ENCODE measurements around the gene TP53TG5. TPM values are rescaled to one million over a fixed set of nuclear protein-coding genes. Genes with fewer than 3 reads are reported as not detected.
A peak's percentile ranks its signal among the peaks of the same experiment; 100 is the strongest.
"Not testable (repeated sequence)": the region's sequence is repeated elsewhere in the genome, so short reads cannot be mapped to it uniquely, and the experiment has no call there.

The TP53TG5 gene
- total RNA-seq, 4 donors from 2014 or later = 0.17 to 2.1 (median 1.1) TPM; not detected in 1

GRCh38 chr20:45354423-45355208 lies 23.5 kb downstream of the TP53TG5 start:
- peak overlapping the region; percentile 91 to 96 (median 93) for H3K27ac ChIP-seq (replicated peaks in 1 of 4)
- 62% methylated on average over 9 of the region's 9 CpGs for WGBS
- intact Hi-C loops (cut with DNase I) = no loop called here
- H3K4me1 ChIP-seq = peaks cover 46 to 58% (median 54%) of the 10 kb centered on the region in 4 donors
- no peak overlapping the region for H3K4me3 ChIP-seq
- H3K9me3 ChIP-seq = no peaks in the 10 kb centered on the region
- H3K27me3 ChIP-seq = no peaks in the 10 kb centered on the region
- DNase-seq (ENCODE audit: extremely low spot score) = no peak
- TF ChIP-seq POLR2AphosphoS5 (IDR thresholded peaks at IDR 0.05) = peak in 1 of 2 donors; percentile 25
- TF ChIP-seq EP300 (IDR thresholded peaks at IDR 0.05) = no peak
- no peaks in the 10 kb centered on the region for H3K36me3 ChIP-seq

- 94% methylated on average over 1 of the region's 1 CpG for WGBS
- H3K4me3 ChIP-seq = no peak overlapping the region
- DNase-seq (ENCODE audit: extremely low spot score) = no peak
- peak overlapping the region; percentile 91 to 96 (median 93) for H3K27ac ChIP-seq (replicated peaks in 1 of 4)
- H3K4me1 ChIP-seq = peaks cover 37 to 53% (median 51%) of the 10 kb centered on the region in 4 donors
- no peaks in the 10 kb centered on the region for H3K27me3 ChIP-seq
- no peaks in the 10 kb centered on the region for H3K36me3 ChIP-seq
- no peaks in the 10 kb centered on the region for H3K9me3 ChIP-seq
- intact Hi-C loops (cut with DNase I) = no loop called here
- TF ChIP-seq EP300 (IDR thresholded peaks at IDR 0.05) (no peak), CTCF (IDR thresholded peaks at IDR 0.05) (no peak), POLR2AphosphoS5 (IDR thresholded peaks at IDR 0.05) (no peak), POLR2A (IDR thresholded peaks at IDR 0.05; ENCODE audit: low read depth) (no peak)
These were observed 24.4 kb downstream of the TP53TG5 start for GRCh38 chr20:45353746-45354145.

GRCh38 chr20:45352729-45353128 lies 25.4 kb downstream of the TP53TG5 start:
- H3K4me3 ChIP-seq = no peak overlapping the region
- H3K36me3 ChIP-seq = no peaks in the 10 kb centered on the region
- H3K27me3 ChIP-seq = no peaks in the 10 kb centered on the region
- no peaks in the 10 kb centered on the region for H3K9me3 ChIP-seq
- intact Hi-C loops (cut with DNase I) = no loop called here
- WGBS = 83% methylated on average over 3 of the region's 3 CpGs
- TF ChIP-seq POLR2A (IDR thresholded peaks at IDR 0.05; ENCODE audit: low read depth) = no peak
- TF ChIP-seq CTCF (IDR thresholded peaks at IDR 0.05) = no peak
- TF ChIP-seq POLR2AphosphoS5 (IDR thresholded peaks at IDR 0.05) = no peak
- no peak for TF ChIP-seq EP300 (IDR thresholded peaks at IDR 0.05)
- H3K27ac ChIP-seq (replicated peaks in 1 of 4) = peak overlapping the region in 1 of 4 donors; percentile 93
- DNase-seq (ENCODE audit: extremely low spot score) = no peak
- H3K4me1 ChIP-seq = peaks cover 27 to 48% (median 45%) of the 10 kb centered on the region in 4 donors

GRCh38 chr20:45350795-45351194 lies 27.3 kb downstream of the TP53TG5 start:
- intact Hi-C loops (cut with DNase I); H3K4me3 ChIP-seq; DNase-seq (ENCODE audit: extremely low spot score); H3K9me3 ChIP-seq; H3K27me3 ChIP-seq; H3K27ac ChIP-seq (replicated peaks in 1 of 4); H3K36me3 ChIP-seq: not testable (repeated sequence)
- WGBS = 92% methylated on average over 10 of the region's 10 CpGs
- peaks cover 21 to 51% (median 45%) of the 10 kb centered on the region in 4 donors for H3K4me1 ChIP-seq

GRCh38 chr20:45350217-45350616 lies 27.9 kb downstream of the TP53TG5 start:
- 86% methylated on average over 1 of the region's 1 CpG for WGBS
- DNase-seq (ENCODE audit: extremely low spot score) = no peak
- intact Hi-C loops (cut with DNase I) = no loop called here
- Histone ChIP-seq H3K36me3 (no peaks in the 10 kb centered on the region), H3K27ac (replicated peaks in 1 of 4) (no peak overlapping the region), H3K4me1 (peaks cover 25 to 51% (median 46%) of the 10 kb centered on the region in 4 donors), H3K9me3 (no peaks in the 10 kb centered on the region), H3K4me3 (no peak overlapping the region), H3K27me3 (no peaks in the 10 kb centered on the region)
- TF ChIP-seq CTCF (IDR thresholded peaks at IDR 0.05) (no peak), POLR2A (IDR thresholded peaks at IDR 0.05; ENCODE audit: low read depth) (no peak), POLR2AphosphoS5 (IDR thresholded peaks at IDR 0.05) (no peak), EP300 (IDR thresholded peaks at IDR 0.05) (no peak)
